NCI-H1436 (cell line): ENCODE data around the gene PATJ.
"Not testable (repeated sequence)": the region's sequence is repeated elsewhere in the genome, so short reads cannot be mapped to it uniquely, and the experiment has no call there.

Experiments used
- DNase-seq: peaks from one replicate; lab custom pipeline; 2025; lab: John Stamatoyannopoulos, UW

The PATJ gene

GRCh38 chr1:61888808-61889207 lies 146.5 kb downstream of the PATJ start:
- no peak for DNase-seq

- DNase-seq = not testable (repeated sequence)
Measured at GRCh38 chr1:61890435-61890834, 148.2 kb downstream of the PATJ start.

GRCh38 chr1:61892977-61893376 lies 150.7 kb downstream of the PATJ start:
- DNase-seq = no peak

GRCh38 chr1:61894296-61894695 lies 152.0 kb downstream of the PATJ start:
- DNase-seq = not testable (repeated sequence)

DNA sequence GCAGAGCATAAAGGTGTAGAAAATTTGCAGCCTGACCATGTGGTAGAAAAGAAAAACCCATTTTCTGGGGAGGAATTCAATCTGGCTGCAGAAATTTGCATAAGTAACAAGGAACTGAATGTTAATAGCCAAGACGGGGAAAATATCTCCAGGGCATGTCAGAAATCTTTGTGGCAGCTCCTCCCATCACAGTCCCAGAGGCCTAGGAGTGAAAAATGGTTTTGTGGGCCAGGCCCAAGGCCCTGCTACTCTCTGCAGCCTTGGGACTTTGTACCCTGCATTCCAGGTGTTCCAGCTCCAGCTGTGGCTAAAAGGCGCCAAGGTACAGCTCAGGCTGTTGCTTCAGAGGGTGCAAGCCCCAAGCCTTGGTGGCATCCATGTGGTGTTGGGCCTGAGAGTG lies 152.9 kb downstream of the PATJ start:
- DNase-seq = no peak

GRCh38 chr1:61898658-61899057 lies 156.4 kb downstream of the PATJ start:
- no peak for DNase-seq

- no peak for DNase-seq
Measured at GRCh38 chr1:61904354-61904753, 162.1 kb downstream of the PATJ start.

DNA sequence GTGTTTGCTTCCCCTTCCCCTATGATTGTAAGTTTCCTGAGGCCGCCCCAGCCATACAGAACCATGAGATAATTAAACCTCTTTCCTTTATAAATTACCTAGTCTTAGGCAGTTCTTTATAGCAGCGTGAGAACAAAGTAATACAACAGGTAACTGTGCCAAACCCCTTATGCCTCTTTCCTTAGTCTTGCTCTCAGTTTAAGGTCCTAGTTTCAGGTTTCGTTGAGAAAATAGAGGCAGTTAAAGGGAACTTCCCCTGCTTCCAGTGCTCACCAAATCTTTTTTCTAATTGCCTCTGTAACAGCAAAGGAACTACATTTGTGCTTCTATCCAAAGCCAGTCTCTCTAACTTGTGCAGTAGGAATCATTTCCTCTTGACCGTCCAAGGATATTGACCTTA lies 164.8 kb downstream of the PATJ start:
- DNase-seq = no peak

GRCh38 chr1:61910035-61910434 lies 167.8 kb downstream of the PATJ start:
- DNase-seq = no peak

DNA sequence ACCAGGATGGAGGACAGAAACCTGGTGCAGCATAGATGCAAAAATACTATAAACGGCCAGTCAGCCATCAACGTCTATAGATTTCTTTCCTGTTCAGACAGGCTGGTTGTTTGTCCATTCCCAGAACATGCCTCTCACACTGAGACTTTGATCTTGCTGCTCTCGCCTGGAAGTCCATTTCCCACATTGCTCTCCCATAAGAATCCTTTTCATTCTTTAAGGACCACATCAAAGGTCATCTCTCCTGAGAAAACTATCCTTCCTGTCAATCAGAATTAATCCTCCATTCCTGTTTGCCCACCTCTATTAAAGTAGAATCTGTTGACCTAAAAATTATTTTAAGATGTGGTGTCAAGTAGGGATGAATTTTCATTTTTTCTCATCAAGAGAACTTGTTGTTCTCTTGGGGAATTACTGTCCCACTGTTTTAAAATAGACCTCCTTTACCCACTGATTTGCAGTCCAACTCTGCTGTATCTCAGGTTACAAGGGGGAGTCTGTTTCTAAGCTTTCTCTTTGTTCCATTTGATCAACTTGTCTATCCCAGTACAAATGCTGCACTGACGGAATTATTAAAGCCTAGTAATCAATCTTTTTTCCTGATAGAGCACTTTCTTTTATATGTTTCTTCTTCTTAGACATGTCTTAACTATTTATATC lies 172.7 kb downstream of the PATJ start:
- DNase-seq = no peak

DNA sequence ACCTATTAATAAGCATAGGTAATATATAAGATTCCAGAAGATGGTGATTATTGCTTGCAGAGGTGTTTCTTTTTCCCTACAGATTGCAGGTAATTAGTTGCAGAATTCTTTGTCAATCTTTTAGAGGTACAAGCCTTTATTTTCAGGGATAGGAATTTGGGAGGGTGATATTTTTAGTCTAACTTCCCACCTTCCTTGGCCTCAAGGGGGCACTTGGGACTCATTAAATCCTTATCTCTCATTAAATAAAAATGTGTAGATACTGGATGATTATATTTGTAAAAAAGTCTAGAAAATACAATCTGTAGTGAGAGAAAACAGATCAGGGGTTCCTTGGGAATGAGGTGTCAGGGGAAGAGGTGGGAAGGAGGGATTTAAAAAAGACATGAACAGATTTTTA lies 179.2 kb downstream of the PATJ start:
- DNase-seq = no peak

DNA sequence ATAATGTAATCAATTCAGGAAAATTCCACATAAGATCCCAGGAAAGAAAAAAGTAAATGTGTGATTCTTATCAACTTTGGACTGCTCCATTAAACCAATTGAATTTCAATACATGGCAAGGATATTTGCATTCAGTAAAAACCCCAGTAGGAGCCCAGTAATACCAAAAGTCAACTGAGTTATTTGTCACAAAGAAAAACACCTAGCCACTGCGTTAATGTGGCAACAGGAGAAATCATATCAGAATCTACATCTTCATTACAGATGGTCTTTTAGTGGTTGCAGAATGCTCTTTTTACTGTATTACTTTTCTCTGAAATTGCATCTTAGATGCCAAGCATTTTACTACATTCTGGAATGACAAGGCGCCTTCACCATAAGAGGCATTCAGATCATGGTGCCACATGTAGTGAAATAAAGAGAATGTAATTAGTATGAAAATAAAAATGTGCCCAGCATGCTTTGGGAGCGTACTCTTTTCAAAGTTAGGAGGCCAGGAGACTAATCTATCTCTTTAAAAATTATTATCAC lies 180.7 kb downstream of the PATJ start:
- no peak for DNase-seq

- DNase-seq = no peak
Measured at GRCh38 chr1:61925591-61926298, 183.5 kb downstream of the PATJ start.

- DNase-seq = no peak
Measured at GRCh38 chr1:61926597-61926996, 184.3 kb downstream of the PATJ start.

GRCh38 chr1:61930116-61930645 lies 187.9 kb downstream of the PATJ start:
- DNase-seq = no peak

DNA sequence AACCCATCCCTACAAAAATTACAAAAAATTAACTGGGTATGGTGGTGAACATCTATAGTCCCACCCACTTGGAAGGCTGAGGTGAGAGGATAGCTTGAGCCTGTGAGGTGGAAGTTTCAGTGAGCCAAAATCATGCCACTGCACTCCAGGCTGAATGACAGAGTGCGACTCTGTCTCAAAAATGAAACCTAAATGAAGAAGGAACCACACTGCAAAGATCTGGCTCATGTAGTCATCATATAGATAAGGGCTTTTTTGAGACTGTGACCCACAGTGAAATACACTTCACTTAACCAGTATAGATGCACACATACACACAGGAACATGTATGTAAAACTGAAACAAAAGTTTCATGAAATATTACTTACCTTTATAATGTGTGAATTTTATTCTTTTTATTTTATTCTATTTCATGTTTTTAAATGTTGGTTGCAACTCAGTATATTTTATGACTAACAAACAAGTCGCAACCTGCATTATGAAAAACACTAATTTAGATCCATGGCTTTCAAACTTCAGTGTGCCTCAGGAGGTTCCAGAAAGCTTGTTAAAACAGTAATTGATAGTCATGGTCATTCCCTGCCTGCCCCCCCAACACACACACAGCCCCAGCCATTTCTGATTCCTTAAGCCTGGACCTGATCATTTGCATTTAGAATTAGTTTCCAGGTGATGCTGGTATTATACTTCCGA lies 189.5 kb downstream of the PATJ start:
- DNase-seq = no peak

DNA sequence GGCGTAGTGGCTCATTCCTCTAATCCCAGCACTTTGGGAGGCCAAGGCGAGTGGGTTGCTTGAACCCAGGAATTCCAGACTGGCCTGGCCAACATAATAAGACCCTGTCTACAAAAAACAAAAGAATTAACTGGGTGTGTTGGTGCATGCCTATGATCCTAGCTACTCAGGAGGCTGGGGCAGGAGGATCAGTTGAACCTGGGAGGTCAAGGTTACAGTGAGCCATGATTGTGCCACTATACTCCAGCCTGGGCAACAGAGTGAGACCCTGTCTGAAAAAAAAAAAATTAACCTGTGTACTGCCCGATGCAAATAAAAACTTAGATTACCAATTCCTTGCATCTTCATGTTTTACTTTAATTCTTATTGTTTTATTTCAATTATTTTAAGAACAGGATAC lies 193.2 kb downstream of the PATJ start:
- DNase-seq = no peak

- no peak for DNase-seq
Measured at GRCh38 chr1:61936839-61937238, 194.6 kb downstream of the PATJ start.

DNA sequence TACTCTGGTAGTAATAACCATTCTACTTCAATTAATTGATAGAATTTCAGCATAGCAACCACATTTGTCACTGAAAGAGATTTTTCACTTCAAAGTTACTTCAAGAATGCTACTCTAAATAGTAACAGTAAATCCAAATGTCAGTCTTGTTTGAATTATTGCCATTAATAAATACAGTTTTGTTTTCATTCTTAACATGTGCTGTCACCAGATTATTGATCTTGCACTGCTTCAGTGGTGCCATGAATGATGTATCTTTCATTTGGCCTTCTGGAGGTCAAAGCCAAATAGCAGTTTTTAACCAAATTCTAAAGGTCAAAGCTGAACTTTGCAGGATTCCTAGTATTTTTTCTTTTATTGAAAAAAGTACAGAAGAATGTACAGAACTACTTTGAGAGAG lies 199.5 kb downstream of the PATJ start:
- DNase-seq = no peak

DNA sequence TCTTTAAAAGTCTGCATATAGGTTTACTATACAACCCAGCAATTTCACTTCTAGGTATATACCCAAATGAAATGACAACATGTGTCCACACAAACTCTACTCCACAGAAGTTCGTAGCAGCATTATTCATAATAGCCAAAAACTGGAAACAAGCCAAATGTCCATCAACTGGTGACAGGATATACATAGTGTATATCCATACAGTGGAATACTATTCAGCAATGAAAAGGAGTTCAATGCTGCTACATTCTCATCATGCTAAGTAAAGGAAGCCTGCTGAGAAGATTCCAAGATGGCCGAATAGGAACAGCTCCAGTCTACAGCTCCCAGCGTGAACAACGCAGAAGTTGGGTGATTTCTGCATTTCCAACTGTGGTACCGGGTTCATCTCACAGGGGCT lies 200.6 kb downstream of the PATJ start:
- no peak for DNase-seq

GRCh38 chr1:61948685-61949084 lies 206.4 kb downstream of the PATJ start:
- DNase-seq = not testable (repeated sequence)

GRCh38 chr1:61950418-61950817 lies 208.1 kb downstream of the PATJ start:
- no peak for DNase-seq
